Measurements from ENCODE around the gene TRMT112.

The TRMT112 gene

GRCh38 chr11:64286801-64287159 lies 30.6 kb downstream of the TRMT112 start:
- Histone ChIP-seq H3K4me1 (ENCODE audit: control insufficient read depth, insufficient read depth, low read length) (peaks cover 5% of the 10 kb centered on the region; the same call in 1 of the 2 replicates), H3K4me3 (ENCODE audit: low read depth, low read length) (no peak overlapping the region), H3K9ac (ENCODE audit: low read depth, low read length) (no peak overlapping the region), H3K27me3 (ENCODE audit: control insufficient read depth, insufficient read depth, low read length) (peaks cover 32% of the 10 kb centered on the region), H3K36me3 (ENCODE audit: control insufficient read depth, insufficient read depth, low read length) (no peaks in the 10 kb centered on the region), H3K9me3 (ENCODE audit: control insufficient read depth, insufficient read depth, low read length) (no peaks in the 10 kb centered on the region), H3K27ac (ENCODE audit: low read depth, low read length) (no peak overlapping the region)

DNA sequence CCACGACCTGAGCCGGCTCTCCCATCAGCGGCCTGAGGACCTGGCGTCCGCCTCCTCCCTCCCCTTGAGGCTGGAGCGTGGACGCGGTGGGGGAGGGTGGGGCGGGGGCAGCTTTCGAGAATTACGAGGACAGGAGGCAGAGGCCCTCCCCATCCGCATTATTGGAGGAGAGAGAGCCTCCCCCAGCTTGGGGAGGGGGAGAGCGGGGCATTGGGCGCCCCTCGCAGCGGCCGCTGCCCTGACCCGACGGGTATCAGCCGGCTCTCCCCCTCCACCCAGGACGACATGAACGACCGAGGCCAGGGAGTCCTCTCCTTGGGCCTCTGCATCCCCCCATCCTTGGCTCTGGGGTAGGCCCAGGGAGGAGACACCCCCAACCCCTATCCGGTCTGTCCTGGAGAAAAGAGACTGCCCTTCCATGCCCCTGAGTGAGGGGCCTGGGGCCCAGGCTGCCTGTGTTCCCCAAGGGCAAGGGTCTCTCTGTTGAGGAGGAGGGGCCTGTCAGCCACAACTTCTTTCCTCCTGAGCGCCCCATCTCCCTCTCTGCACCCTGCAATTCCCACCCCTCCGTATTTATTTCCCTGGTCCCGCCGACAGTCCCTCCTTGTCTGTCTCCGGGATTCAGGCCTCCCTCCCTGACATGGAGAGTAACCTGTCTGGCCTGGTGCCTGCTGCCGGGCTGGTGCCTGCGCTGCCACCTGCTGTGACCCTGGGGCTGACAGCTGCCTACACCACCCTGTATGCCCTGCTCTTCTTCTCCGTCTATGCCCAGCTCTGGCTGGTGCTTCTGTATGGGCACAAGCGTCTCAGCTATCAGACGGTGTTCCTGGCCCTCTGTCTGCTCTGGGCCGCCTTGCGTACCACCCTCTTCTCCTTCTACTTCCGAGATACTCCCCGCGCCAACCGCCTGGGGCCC lies 31.2 kb downstream of the TRMT112 start:
- Histone ChIP-seq H3K27me3 (ENCODE audit: control insufficient read depth, insufficient read depth, low read length) (peaks cover 26% of the 10 kb centered on the region), H3K9me3 (ENCODE audit: control insufficient read depth, insufficient read depth, low read length) (no peaks in the 10 kb centered on the region), H3K9ac (ENCODE audit: low read depth, low read length) (0 out of 2 replicates have a peak overlapping the region, but pooled peaks have one; percentile 12), H3K27ac (ENCODE audit: low read depth, low read length) (no peak overlapping the region), H3K4me3 (ENCODE audit: low read depth, low read length) (peak overlapping the region; percentile 96), H3K36me3 (ENCODE audit: control insufficient read depth, insufficient read depth, low read length) (no peaks in the 10 kb centered on the region), H3K4me1 (ENCODE audit: control insufficient read depth, insufficient read depth, low read length) (peaks cover 5% of the 10 kb centered on the region; the same call in 1 of the 2 replicates)

DNA sequence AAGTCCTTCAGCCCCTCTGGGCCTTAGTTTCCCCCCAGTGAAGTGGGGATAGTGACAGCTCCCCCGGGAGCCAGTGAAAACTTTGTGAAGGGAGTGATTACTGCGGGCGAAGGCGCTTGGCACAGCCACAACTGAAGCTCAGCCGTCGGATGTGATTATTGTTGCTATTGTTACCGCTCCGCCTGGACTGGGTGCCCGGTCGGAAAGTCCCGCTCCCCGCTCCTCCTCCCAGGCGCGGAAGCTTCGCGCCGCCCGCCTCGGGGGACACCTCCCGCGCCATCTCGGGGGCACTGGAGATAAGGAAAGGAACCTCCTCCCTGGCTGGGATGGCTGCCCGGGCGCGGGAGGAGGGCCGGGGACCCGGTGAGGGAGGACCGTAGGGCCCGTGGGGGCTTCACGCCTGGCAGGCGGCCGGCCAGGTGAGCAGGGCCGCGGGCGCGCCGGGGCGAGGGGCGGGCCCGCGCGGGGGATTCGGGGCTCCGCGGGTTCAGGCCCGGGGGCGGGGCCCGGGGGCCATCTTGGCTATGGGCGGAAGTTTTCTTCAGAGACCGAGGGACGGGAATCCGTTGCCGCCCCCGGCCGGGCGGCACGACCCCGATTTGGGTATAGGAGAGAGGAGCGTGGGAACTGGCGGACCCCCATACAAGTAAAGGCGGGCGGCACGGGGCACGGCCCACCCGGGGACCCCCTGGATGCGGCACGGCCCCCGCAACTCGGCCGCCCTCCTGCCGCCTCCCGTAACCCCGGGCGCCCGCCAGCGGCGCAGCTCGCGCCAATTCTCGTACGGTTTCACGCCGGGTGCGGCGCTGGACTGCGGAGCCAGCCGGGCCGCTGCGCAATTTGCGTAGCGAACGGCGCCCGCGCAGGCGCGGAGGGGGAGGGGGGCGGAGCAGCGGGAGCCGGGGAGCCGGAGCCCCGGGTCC lies 32.1 kb downstream of the TRMT112 start, which contains the start of gene GPR137:
Gene GPR137 (plus strand): TSS at position 887 of the 923 bp plus-strand sequence. CDS start 677 bp downstream, outside the sequence.
- Histone ChIP-seq H3K27me3 (ENCODE audit: control insufficient read depth, insufficient read depth, low read length) (peaks cover 17% of the 10 kb centered on the region), H3K9ac (ENCODE audit: low read depth, low read length) (0 out of 2 replicates have a peak within 1 kb of the TSS, but pooled peaks have one; percentile 12), H3K9me3 (ENCODE audit: control insufficient read depth, insufficient read depth, low read length) (no peaks in the 10 kb centered on the region), H3K4me1 (ENCODE audit: control insufficient read depth, insufficient read depth, low read length) (peaks cover 5% of the 10 kb centered on the region; the same call in 1 of the 2 replicates), H3K27ac (ENCODE audit: low read depth, low read length) (peak within 1 kb of the TSS; percentile 85), H3K36me3 (ENCODE audit: control insufficient read depth, insufficient read depth, low read length) (no peaks in the 10 kb centered on the region), H3K4me3 (ENCODE audit: low read depth, low read length) (peak within 1 kb of the TSS; percentile 96)

GRCh38 chr11:64284048-64284961 lies 33.1 kb downstream of the TRMT112 start, which contains the start of gene BAD:
Gene BAD, minus strand, starts transcription at chr11:64284665. Its CDS starts 297 bp downstream, at chr11:64284368.
- peak within 1 kb of the TSS; percentile 85 for H3K27ac ChIP-seq (ENCODE audit: low read depth, low read length)
- H3K4me1 ChIP-seq (ENCODE audit: control insufficient read depth, insufficient read depth, low read length), result peaks cover 5% of the 10 kb centered on the region; the same call in 1 of the 2 replicates
- no peaks in the 10 kb centered on the region for H3K9me3 ChIP-seq (ENCODE audit: control insufficient read depth, insufficient read depth, low read length)
- peak within 1 kb of the TSS; percentile 96 for H3K4me3 ChIP-seq (ENCODE audit: low read depth, low read length)
- H3K9ac ChIP-seq (ENCODE audit: low read depth, low read length), result no peak within 1 kb of the TSS
- H3K36me3 ChIP-seq (ENCODE audit: control insufficient read depth, insufficient read depth, low read length), result no peaks in the 10 kb centered on the region
- H3K27me3 ChIP-seq (ENCODE audit: control insufficient read depth, insufficient read depth, low read length), result peaks cover 8% of the 10 kb centered on the region

- Histone ChIP-seq H3K27ac (ENCODE audit: low read depth, low read length) (no peak overlapping the region), H3K27me3 (ENCODE audit: control insufficient read depth, insufficient read depth, low read length) (peaks cover 7% of the 10 kb centered on the region; the same call in 1 of the 2 replicates), H3K4me1 (ENCODE audit: control insufficient read depth, insufficient read depth, low read length) (peaks cover 5% of the 10 kb centered on the region; the same call in 1 of the 2 replicates), H3K9me3 (ENCODE audit: control insufficient read depth, insufficient read depth, low read length) (no peaks in the 10 kb centered on the region), H3K4me3 (ENCODE audit: low read depth, low read length) (no peak overlapping the region), H3K36me3 (ENCODE audit: control insufficient read depth, insufficient read depth, low read length) (no peaks in the 10 kb centered on the region; the same call in 1 of the 2 replicates), H3K9ac (ENCODE audit: low read depth, low read length) (no peak overlapping the region)
These were observed 34.3 kb downstream of the TRMT112 start for GRCh38 chr11:64283092-64283491.

DNA sequence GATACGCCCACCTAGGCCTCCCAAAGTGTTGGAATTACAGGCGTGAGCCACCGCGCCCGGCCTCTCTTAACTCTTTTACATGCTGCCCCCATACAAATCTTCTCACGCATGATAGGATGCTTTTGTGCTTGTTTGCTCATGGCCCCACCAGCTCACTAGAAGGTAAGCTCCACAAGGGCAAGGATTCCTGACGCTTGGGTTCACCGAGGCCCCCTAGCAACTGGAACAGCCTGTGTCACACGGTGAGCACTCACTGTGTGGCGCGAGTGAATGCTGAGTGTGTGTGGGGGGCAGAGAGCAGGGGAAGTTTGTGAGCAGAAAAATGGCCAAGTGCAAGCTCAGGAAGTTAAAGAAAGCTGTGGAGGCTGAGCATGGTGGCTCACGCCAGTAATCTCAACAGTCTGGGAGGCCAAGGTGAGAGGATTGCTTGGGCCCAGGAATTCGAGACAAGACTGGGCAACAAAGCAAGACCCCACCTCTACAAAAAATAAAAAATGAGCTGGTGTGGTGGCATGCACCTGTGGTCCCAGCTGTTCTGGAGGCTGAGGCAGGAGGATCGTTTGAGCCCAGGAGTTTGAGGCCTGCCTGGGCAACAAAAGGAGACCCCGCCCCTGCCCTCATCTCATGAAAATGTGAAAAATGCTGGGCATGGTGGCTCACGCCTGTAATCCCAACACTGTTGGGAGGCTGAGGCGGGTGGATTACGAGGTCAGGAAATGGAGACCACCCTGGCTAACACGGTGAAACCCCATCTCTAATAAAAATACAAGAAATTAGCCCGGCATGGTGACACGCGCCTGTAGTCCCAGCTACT lies 35.2 kb downstream of the TRMT112 start:
- Histone ChIP-seq H3K9me3 (ENCODE audit: control insufficient read depth, insufficient read depth, low read length) (no peaks in the 10 kb centered on the region), H3K27ac (ENCODE audit: low read depth, low read length) (no peak overlapping the region), H3K36me3 (ENCODE audit: control insufficient read depth, insufficient read depth, low read length) (peaks cover 2% of the 10 kb centered on the region; the same call in 1 of the 2 replicates), H3K4me3 (ENCODE audit: low read depth, low read length) (no peak overlapping the region), H3K27me3 (ENCODE audit: control insufficient read depth, insufficient read depth, low read length) (peaks cover 7% of the 10 kb centered on the region; the same call in 1 of the 2 replicates), H3K9ac (ENCODE audit: low read depth, low read length) (no peak overlapping the region), H3K4me1 (ENCODE audit: control insufficient read depth, insufficient read depth, low read length) (peaks cover 5% of the 10 kb centered on the region; the same call in 1 of the 2 replicates)

DNA sequence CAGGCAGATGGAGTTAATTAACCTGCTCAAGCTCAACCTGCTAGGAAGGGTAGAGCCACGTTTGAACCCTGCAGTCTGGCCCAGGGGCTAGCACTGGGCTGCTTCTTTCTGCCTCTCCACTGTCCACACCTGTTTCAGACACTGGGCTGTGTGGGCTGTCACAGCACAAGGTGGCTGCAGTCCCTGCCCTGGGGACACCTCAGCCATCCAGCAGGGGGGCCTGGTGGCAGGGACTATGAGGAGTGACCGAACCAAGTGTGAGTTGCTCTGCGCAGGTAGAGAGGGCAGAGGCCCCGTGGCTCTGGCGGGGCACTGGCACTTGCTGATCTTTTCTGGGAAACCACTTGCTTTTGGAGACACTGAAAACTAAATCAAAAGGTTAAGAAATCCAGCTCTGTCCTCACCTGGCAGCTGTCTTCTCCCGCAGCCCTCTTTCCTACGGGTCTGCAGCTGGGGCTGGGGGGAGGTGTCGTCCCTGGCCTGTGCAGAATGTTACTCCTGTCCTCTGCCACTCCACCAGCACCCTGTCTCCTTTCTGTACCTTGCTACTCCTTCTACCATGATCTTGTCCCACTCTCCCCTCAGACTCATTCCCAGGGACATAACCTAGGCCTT lies 38.7 kb downstream of the TRMT112 start:
- H3K27me3 ChIP-seq (ENCODE audit: control insufficient read depth, insufficient read depth, low read length), result no peaks in the 10 kb centered on the region
- H3K36me3 ChIP-seq (ENCODE audit: control insufficient read depth, insufficient read depth, low read length), result peaks cover 12% of the 10 kb centered on the region
- no peak overlapping the region for H3K4me3 ChIP-seq (ENCODE audit: low read depth, low read length)
- H3K9ac ChIP-seq (ENCODE audit: low read depth, low read length), result no peak overlapping the region
- H3K4me1 ChIP-seq (ENCODE audit: control insufficient read depth, insufficient read depth, low read length), result no peaks in the 10 kb centered on the region
- H3K27ac ChIP-seq (ENCODE audit: low read depth, low read length), result no peak overlapping the region
- no peaks in the 10 kb centered on the region for H3K9me3 ChIP-seq (ENCODE audit: control insufficient read depth, insufficient read depth, low read length)

GRCh38 chr11:64276653-64277431 lies 40.5 kb downstream of the TRMT112 start:
- H3K27ac ChIP-seq (ENCODE audit: low read depth, low read length), result no peak overlapping the region
- H3K36me3 ChIP-seq (ENCODE audit: control insufficient read depth, insufficient read depth, low read length), result peaks cover 12% of the 10 kb centered on the region
- no peaks in the 10 kb centered on the region for H3K9me3 ChIP-seq (ENCODE audit: control insufficient read depth, insufficient read depth, low read length)
- H3K9ac ChIP-seq (ENCODE audit: low read depth, low read length), result no peak overlapping the region
- peaks cover 1% of the 10 kb centered on the region for H3K4me1 ChIP-seq (ENCODE audit: control insufficient read depth, insufficient read depth, low read length)
- no peaks in the 10 kb centered on the region for H3K27me3 ChIP-seq (ENCODE audit: control insufficient read depth, insufficient read depth, low read length)
- H3K4me3 ChIP-seq (ENCODE audit: low read depth, low read length), result no peak overlapping the region

GRCh38 chr11:64275841-64276240 lies 41.5 kb downstream of the TRMT112 start:
- H3K27me3 ChIP-seq (ENCODE audit: control insufficient read depth, insufficient read depth, low read length), result no peaks in the 10 kb centered on the region
- peaks cover 4% of the 10 kb centered on the region for H3K4me1 ChIP-seq (ENCODE audit: control insufficient read depth, insufficient read depth, low read length)
- no peak overlapping the region for H3K9ac ChIP-seq (ENCODE audit: low read depth, low read length)
- H3K4me3 ChIP-seq (ENCODE audit: low read depth, low read length), result no peak overlapping the region
- H3K27ac ChIP-seq (ENCODE audit: low read depth, low read length), result no peak overlapping the region
- H3K36me3 ChIP-seq (ENCODE audit: control insufficient read depth, insufficient read depth, low read length), result peaks cover 12% of the 10 kb centered on the region
- no peaks in the 10 kb centered on the region for H3K9me3 ChIP-seq (ENCODE audit: control insufficient read depth, insufficient read depth, low read length)

All from HUES48 (cell line).